B cell (primary cell): ENCODE data around the gene ABI3BP. TPM values are rescaled to one million over a fixed set of nuclear protein-coding genes. Genes with fewer than 3 reads are reported as not detected.

Experiments
- ATAC-seq: fragments of 200-7000 bp; cut with Tn5 transposase; one replicate; pipeline ENCODE4 v1.10.0; 2021; ENCODE audit warnings: low read depth, mild to moderate bottlenecking, moderate number of reproducible peaks, moderate library complexity
- CTCF ChIA-PET: fragments of 350-600 bp; sonication (Branson Sonifier 250); formaldehyde crosslinking; loops from one replicate; lab custom pipeline; 2021; ENCODE audit warnings: antibody characterized with exemption, inconsistent platforms; lab: Charles Lee
- POLR2A ChIA-PET: fragments of 350-600 bp; sonication (Branson Sonifier 250); formaldehyde crosslinking; loops from one replicate; lab custom pipeline; 2021; ENCODE audit warnings: antibody characterized with exemption; lab: Charles Lee
- DNase-seq: peaks from one replicate; pipeline ENCODE4 v3.0.0; 2013
- H2AFZ ChIP-seq: 2 replicates; pipeline ENCODE4 v1.6.1; 2012; ENCODE audit warnings: mild to moderate bottlenecking, low read depth, low read length; ENCODE audit not compliant: insufficient read depth, poor library complexity, severe bottlenecking
- H3K27ac ChIP-seq, 2 donors: 1 replicate in 1 of 2; 2 replicates in 1 of 2; pipeline ENCODE4 v1.5.1; 2012 to 2013; ENCODE audit warnings: low read length in 2 of 2, mild to moderate bottlenecking in 2 of 2, moderate library complexity in 1 of 2
- H3K27me3 ChIP-seq, 4 experiments: fragments of 200-600 bp in 1 of 4; sonication (generic) in 1 of 4; replicated peaks in 1 of 4; 1 replicate in 2 of 4; 2 replicates in 2 of 4; pipeline versions ENCODE4 v1.6.1 to v1.7.0; 2013 to 2016; ENCODE audit warnings: low read length in 3 of 4, mild to moderate bottlenecking in 2 of 4, mixed read lengths in 1 of 4, moderate library complexity in 1 of 4; ENCODE audit not compliant: insufficient read depth in 4 of 4, control insufficient read depth in 3 of 4; ENCODE audit errors: control extremely low read depth in 1 of 4
- H3K36me3 ChIP-seq, 2 experiments: replicated peaks in 1 of 2; 1 replicate in 1 of 2; 2 replicates in 1 of 2; pipeline versions ENCODE4 v1.6.1 to v1.7.1; 2013; ENCODE audit warnings: low read length in 1 of 2; ENCODE audit not compliant: insufficient read depth in 2 of 2, control insufficient read depth in 1 of 2; ENCODE audit errors: control extremely low read depth in 1 of 2, extremely low read depth in 1 of 2
- H3K4me1 ChIP-seq, 2 donors: fragments of 200-600 bp in 1 of 2; sonication (generic) in 1 of 2; 1 replicate in 1 of 2; 2 replicates in 1 of 2; pipeline versions ENCODE4 v1.5.1 to v1.6.1; 2013 to 2017; ENCODE audit warnings: low read length in 2 of 2; ENCODE audit not compliant: control insufficient read depth in 2 of 2, insufficient read depth in 2 of 2
- H3K4me2 ChIP-seq: replicated peaks from 2 replicates; pipeline ENCODE3; 2012; ENCODE audit warnings: mild to moderate bottlenecking, low read depth, low read length; ENCODE audit not compliant: poor library complexity, severe bottlenecking
- H3K4me3 ChIP-seq, 5 experiments: fragments of 200-600 bp in 1 of 5; sonication (generic) in 1 of 5; 1 replicate in 3 of 5; 2 replicates in 2 of 5; pipeline versions ENCODE4 v1.5.1 to v1.7.0; 2011 to 2016; ENCODE audit warnings: low read length in 4 of 5, mild to moderate bottlenecking in 4 of 5, low read depth in 2 of 5, control low read depth in 1 of 5, moderate library complexity in 1 of 5; ENCODE audit not compliant: insufficient read depth in 1 of 5; ENCODE audit errors: control extremely low read depth in 1 of 5, extremely low read depth in 1 of 5
- H3K79me2 ChIP-seq: fragments of 200-600 bp; sonication (generic); one replicate; pipeline ENCODE4 v1.6.0; 2016; ENCODE audit warnings: low read length; ENCODE audit not compliant: control insufficient read depth, insufficient read depth
- H3K9ac ChIP-seq: fragments of 200-600 bp; sonication (generic); 2 replicates; pipeline ENCODE4 v1.6.1; 2017; ENCODE audit warnings: mild to moderate bottlenecking, low read length, moderate library complexity
- H3K9me3 ChIP-seq, 3 donors: one replicate each; pipeline versions ENCODE4 v1.6.1 to v1.7.1; 2013; ENCODE audit warnings: low read length in 2 of 3; ENCODE audit not compliant: control insufficient read depth in 2 of 3, insufficient read depth in 1 of 3; ENCODE audit errors: control extremely low read depth in 1 of 3
- H4K20me1 ChIP-seq: 2 replicates; pipeline ENCODE4 v1.6.0; 2012; ENCODE audit warnings: mild to moderate bottlenecking, low read length; ENCODE audit not compliant: insufficient read depth, control insufficient read depth, poor library complexity, severe bottlenecking
- H3K27ac Mint-ChIP-seq: one replicate; pipeline ENCODE4 v1.8.0; 2021; ENCODE audit warnings: mixed read lengths
- H3K27me3 Mint-ChIP-seq: one replicate; pipeline ENCODE4 v1.8.0; 2021; ENCODE audit warnings: mixed read lengths
- H3K4me1 Mint-ChIP-seq: one replicate; pipeline ENCODE4 v1.8.0; 2021; ENCODE audit warnings: mixed read lengths
- H3K4me3 Mint-ChIP-seq: one replicate; pipeline ENCODE4 v1.8.0; 2021; ENCODE audit warnings: mixed read lengths
- H3K9me3 Mint-ChIP-seq: one replicate; pipeline ENCODE4 v1.8.0; 2022; ENCODE audit warnings: mixed read lengths; ENCODE audit not compliant: insufficient read depth
- EZH2 ChIP-seq: IDR thresholded peaks from 2 replicates; pipeline ENCODE4 v1.6.1; 2012; ENCODE audit warnings: borderline replicate concordance, low read depth, mild to moderate bottlenecking, moderate library complexity, low read length; ENCODE audit not compliant: insufficient read depth, poor library complexity, severe bottlenecking
- WGBS: methylation state at CpG from one replicate; pipeline ENCODE4 v1.1.5; 2013; ENCODE audit warnings: missing lambda C conversion rate; ENCODE audit not compliant: insufficient coverage; 5-methylcytosine and 5-hydroxymethylcytosine counted together
- intact Hi-C: fragments of 100-400 bp; cut with micrococcal nuclease; formaldehyde crosslinking; loops from one replicate; pipeline ENCODE4 v1.10.0; 2022
- polyA plus RNA-seq: library from polyadenylated mRNA; depleted of rRNA; stranded (reverse); fragments of >200 nt; gene quantifications from 2 replicates; pipeline ENCODE4 v1.2.3, GENCODE V29; 2012
- total RNA-seq, 2 donors: library from RNA; stranded (reverse); fragments of 120-200 nt in 1 of 2; gene quantifications; 1 replicate in 1 of 2; 2 replicates in 1 of 2; pipeline versions ENCODE4 v1.2.3 to v1.2.4, GENCODE V29; 2013 to 2022
- TF ChIP-seq, protein P1 (sequence below): fragments of 200-600 bp; IDR thresholded peaks from one replicate; pipeline ENCODE4 v1.8.0; 2022; ENCODE audit warnings: antibody characterized with exemption, mild to moderate bottlenecking

ABI3BP gene
- total and polyA plus RNA-seq, 2 donors (not counting 1 experiment from before 2014, with no cell fraction given): not detected

GRCh38 chr3:100912976-100913545, 80.2 kb downstream of the ABI3BP start:
- no peaks in the 10 kb centered on the region for H4K20me1 ChIP-seq
- intact Hi-C loops: no loop called here
- no peak overlapping the region for H3K4me2 ChIP-seq
- Mint-ChIP-seq H3K4me3 (no peak overlapping the region), H3K27ac (no peak overlapping the region), H3K4me1 (no peaks in the 10 kb centered on the region), H3K27me3 (peaks cover 4% of the 10 kb centered on the region), H3K9me3 (no peaks in the 10 kb centered on the region)
- peaks cover 0 to 1% (median 0%) of the 10 kb centered on the region in 3 donors for H3K9me3 ChIP-seq
- H3K36me3 ChIP-seq: no peaks in the 10 kb centered on the region
- H3K79me2 ChIP-seq: no peaks in the 10 kb centered on the region
- CTCF ChIA-PET: no interaction called here
- POLR2A ChIA-PET: no interaction called here
- H3K4me1 ChIP-seq: no peaks in the 10 kb centered on the region
- no peak for ATAC-seq
- no peak for DNase-seq
- TF ChIP-seq, protein P1, sequence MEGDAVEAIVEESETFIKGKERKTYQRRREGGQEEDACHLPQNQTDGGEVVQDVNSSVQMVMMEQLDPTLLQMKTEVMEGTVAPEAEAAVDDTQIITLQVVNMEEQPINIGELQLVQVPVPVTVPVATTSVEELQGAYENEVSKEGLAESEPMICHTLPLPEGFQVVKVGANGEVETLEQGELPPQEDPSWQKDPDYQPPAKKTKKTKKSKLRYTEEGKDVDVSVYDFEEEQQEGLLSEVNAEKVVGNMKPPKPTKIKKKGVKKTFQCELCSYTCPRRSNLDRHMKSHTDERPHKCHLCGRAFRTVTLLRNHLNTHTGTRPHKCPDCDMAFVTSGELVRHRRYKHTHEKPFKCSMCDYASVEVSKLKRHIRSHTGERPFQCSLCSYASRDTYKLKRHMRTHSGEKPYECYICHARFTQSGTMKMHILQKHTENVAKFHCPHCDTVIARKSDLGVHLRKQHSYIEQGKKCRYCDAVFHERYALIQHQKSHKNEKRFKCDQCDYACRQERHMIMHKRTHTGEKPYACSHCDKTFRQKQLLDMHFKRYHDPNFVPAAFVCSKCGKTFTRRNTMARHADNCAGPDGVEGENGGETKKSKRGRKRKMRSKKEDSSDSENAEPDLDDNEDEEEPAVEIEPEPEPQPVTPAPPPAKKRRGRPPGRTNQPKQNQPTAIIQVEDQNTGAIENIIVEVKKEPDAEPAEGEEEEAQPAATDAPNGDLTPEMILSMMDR: no peak
- H3K9ac ChIP-seq: no peak overlapping the region
- no peak overlapping the region for H2AFZ ChIP-seq
- no CpG with 5 or more reads among the region's 4 CpGs for WGBS
- H3K27me3 ChIP-seq: peaks cover 0 to 2% (median 0%) of the 10 kb centered on the region in 4 experiments
- no peak overlapping the region for H3K4me3 ChIP-seq
- H3K27ac ChIP-seq: no peak overlapping the region

- no peak overlapping the region for H3K27ac ChIP-seq
- POLR2A ChIA-PET: no interaction called here
- H3K9ac ChIP-seq: no peak overlapping the region
- no peaks in the 10 kb centered on the region for H3K79me2 ChIP-seq
- H3K4me3 ChIP-seq: no peak overlapping the region
- no peak overlapping the region for H2AFZ ChIP-seq
- no peak for DNase-seq
- peaks cover 0 to 1% (median 0%) of the 10 kb centered on the region in 3 donors for H3K9me3 ChIP-seq
- CTCF ChIA-PET: no interaction called here
- no peaks in the 10 kb centered on the region for H3K4me1 ChIP-seq
- no peak overlapping the region for H3K4me2 ChIP-seq
- no peaks in the 10 kb centered on the region for H3K4me1 Mint-ChIP-seq
- H3K36me3 ChIP-seq: no peaks in the 10 kb centered on the region
- ATAC-seq: no peak
- H4K20me1 ChIP-seq: no peaks in the 10 kb centered on the region
- peaks cover 0 to 2% (median 0%) of the 10 kb centered on the region in 4 experiments for H3K27me3 ChIP-seq
- no peak overlapping the region for H3K4me3 Mint-ChIP-seq
- H3K9me3 Mint-ChIP-seq: no peaks in the 10 kb centered on the region
- no peak overlapping the region for H3K27ac Mint-ChIP-seq
- TF ChIP-seq, protein P1: no peak
- no peak for TF ChIP-seq EZH2
- WGBS: 71% methylated on average over 6 of the region's 6 CpGs
- H3K27me3 Mint-ChIP-seq: peaks cover 5% of the 10 kb centered on the region
- intact Hi-C loops: no loop called here
Measured at GRCh38 chr3:100912571-100912970, 80.7 kb downstream of the ABI3BP start.
